ENCODE results near the gene GDF15.
A peak's percentile ranks its signal among the peaks of the same experiment; 100 is the strongest.

The GDF15 gene

DNA sequence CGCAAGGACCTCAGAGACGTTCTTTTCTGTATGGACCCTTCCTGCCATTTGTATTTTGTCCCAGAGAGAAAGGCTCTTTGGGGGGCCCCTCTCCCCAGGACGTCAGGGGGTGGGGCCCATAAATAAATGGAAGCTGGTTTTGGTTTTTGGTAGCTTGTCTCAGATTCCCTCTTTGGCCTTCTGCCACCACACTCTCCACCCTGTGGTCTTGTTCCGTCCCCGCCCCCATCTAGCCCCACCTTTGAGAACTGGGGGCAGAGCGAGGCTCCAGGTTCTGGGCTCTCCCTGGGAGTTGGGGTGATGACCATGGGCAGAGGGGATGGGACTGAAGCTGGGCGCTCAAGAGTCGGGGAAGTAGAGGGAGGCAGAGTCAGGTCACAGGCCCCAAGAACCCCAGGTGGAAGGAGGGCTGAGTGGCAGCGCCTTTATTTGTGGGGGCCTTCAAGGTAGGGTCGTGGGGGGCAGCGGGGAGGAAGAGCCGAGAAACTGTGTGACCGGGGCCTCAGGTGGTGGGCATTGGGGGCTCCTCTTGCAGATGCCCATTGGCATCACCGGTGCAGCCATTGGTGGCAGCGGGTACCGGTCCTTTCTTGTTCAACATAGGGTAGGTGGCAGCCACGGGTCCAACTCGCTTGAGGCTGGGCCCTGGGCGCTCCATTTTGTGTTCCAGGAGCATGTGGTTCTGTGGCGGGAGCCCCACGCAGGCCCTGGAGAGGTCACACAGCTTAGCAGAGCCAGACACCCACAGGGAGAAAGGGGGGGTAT lies 48.6 kb downstream of the GDF15 start (continued):
- TF ChIP-seq, protein P1, sequence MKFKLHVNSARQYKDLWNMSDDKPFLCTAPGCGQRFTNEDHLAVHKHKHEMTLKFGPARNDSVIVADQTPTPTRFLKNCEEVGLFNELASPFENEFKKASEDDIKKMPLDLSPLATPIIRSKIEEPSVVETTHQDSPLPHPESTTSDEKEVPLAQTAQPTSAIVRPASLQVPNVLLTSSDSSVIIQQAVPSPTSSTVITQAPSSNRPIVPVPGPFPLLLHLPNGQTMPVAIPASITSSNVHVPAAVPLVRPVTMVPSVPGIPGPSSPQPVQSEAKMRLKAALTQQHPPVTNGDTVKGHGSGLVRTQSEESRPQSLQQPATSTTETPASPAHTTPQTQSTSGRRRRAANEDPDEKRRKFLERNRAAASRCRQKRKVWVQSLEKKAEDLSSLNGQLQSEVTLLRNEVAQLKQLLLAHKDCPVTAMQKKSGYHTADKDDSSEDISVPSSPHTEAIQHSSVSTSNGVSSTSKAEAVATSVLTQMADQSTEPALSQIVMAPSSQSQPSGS (tag by site-specific recombination; IDR thresholded peaks at IDR 0.05; ENCODE audit: low read depth): no peak
- peak; percentile 55; the same call in 1 of the 2 replicates for TF ChIP-seq ZXDB (tag by site-specific recombination; IDR thresholded peaks at IDR 0.05)
- TF ChIP-seq ZNF138 (tag by site-specific recombination; IDR thresholded peaks at IDR 0.05; ENCODE audit: borderline replicate concordance): no peak
- no peak for TF ChIP-seq SETDB1 (IDR thresholded peaks at IDR 0.05; ENCODE audit: insufficient read length, low read length)
- TF ChIP-seq, protein P2, sequence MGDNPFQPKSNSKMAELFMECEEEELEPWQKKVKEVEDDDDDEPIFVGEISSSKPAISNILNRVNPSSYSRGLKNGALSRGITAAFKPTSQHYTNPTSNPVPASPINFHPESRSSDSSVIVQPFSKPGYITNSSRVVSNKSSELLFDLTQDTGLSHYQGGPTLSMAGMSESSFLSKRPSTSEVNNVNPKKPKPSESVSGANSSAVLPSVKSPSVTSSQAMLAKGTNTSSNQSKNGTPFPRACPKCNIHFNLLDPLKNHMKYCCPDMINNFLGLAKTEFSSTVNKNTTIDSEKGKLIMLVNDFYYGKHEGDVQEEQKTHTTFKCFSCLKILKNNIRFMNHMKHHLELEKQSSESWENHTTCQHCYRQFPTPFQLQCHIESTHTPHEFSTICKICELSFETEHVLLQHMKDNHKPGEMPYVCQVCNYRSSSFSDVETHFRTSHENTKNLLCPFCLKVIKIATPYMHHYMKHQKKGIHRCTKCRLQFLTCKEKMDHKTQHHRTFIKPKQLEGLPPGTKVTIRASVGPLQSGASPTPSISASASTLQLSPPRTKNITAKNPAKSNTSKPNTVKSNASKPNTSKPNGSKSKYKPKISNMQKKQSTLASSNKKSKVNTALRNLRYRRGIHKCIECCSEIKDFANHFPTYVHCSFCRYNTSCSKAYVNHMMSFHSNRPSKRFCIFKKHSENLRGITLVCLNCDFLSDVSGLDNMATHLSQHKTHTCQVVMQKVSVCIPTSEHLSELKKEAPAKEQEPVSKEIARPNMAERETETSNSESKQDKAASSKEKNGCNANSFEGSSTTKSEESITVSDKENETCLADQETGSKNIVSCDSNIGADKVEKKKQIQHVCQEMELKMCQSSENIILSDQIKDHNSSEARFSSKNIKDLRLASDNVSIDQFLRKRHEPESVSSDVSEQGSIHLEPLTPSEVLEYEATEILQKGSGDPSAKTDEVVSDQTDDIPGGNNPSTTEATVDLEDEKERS (tag by site-specific recombination; IDR thresholded peaks at IDR 0.05): no peak
- TF ChIP-seq ZNF426 (tag by site-specific recombination; IDR thresholded peaks at IDR 0.05): no peak
- no peak for TF ChIP-seq ZFHX2 (tag by site-specific recombination; conservative IDR thresholded peaks at IDR 0.05)
- TF ChIP-seq ZNF561 (tag by site-specific recombination; IDR thresholded peaks at IDR 0.05; ENCODE audit: borderline replicate concordance): 0 out of 2 replicates have a peak, but pooled peaks have one; percentile 26
- TF ChIP-seq ZNF830 (tag by site-specific recombination; IDR thresholded peaks at IDR 0.05; ENCODE audit: low read depth): no peak
- TF ChIP-seq, protein P3, sequence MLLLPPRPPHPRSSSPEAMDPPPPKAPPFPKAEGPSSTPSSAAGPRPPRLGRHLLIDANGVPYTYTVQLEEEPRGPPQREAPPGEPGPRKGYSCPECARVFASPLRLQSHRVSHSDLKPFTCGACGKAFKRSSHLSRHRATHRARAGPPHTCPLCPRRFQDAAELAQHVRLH (tag by site-specific recombination; IDR thresholded peaks at IDR 0.05): no peak
- 0 out of 2 replicates have a peak, but pooled peaks have one; percentile 20 for TF ChIP-seq SP3 (tag by site-specific recombination; IDR thresholded peaks at IDR 0.05)
- no peak for TF ChIP-seq ZNF654 (tag by site-specific recombination; IDR thresholded peaks at IDR 0.05; ENCODE audit: low read depth)
- no peak for TF ChIP-seq ZNF707 (tag by site-specific recombination; IDR thresholded peaks at IDR 0.05)
- TF ChIP-seq KLF8 (tag by site-specific recombination; IDR thresholded peaks at IDR 0.05): no peak
- TF ChIP-seq, protein P4, sequence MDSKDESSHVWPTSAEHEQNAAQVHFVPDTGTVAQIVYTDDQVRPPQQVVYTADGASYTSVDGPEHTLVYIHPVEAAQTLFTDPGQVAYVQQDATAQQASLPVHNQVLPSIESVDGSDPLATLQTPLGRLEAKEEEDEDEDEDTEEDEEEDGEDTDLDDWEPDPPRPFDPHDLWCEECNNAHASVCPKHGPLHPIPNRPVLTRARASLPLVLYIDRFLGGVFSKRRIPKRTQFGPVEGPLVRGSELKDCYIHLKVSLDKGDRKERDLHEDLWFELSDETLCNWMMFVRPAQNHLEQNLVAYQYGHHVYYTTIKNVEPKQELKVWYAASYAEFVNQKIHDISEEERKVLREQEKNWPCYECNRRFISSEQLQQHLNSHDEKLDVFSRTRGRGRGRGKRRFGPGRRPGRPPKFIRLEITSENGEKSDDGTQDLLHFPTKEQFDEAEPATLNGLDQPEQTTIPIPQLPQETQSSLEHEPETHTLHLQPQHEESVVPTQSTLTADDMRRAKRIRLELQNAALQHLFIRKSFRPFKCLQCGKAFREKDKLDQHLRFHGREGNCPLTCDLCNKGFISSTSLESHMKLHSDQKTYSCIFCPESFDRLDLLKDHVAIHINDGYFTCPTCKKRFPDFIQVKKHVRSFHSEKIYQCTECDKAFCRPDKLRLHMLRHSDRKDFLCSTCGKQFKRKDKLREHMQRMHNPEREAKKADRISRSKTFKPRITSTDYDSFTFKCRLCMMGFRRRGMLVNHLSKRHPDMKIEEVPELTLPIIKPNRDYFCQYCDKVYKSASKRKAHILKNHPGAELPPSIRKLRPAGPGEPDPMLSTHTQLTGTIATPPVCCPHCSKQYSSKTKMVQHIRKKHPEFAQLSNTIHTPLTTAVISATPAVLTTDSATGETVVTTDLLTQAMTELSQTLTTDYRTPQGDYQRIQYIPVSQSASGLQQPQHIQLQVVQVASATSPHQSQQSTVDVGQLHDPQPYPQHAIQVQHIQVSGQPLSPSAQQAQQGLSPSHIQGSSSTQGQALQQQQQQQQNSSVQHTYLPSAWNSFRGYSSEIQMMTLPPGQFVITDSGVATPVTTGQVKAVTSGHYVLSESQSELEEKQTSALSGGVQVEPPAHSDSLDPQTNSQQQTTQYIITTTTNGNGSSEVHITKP (tag by site-specific recombination; IDR thresholded peaks at IDR 0.05): no peak
- TF ChIP-seq, protein P5, sequence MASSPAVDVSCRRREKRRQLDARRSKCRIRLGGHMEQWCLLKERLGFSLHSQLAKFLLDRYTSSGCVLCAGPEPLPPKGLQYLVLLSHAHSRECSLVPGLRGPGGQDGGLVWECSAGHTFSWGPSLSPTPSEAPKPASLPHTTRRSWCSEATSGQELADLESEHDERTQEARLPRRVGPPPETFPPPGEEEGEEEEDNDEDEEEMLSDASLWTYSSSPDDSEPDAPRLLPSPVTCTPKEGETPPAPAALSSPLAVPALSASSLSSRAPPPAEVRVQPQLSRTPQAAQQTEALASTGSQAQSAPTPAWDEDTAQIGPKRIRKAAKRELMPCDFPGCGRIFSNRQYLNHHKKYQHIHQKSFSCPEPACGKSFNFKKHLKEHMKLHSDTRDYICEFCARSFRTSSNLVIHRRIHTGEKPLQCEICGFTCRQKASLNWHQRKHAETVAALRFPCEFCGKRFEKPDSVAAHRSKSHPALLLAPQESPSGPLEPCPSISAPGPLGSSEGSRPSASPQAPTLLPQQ (tag by site-specific recombination; IDR thresholded peaks at IDR 0.05): peak; percentile 92
- TF ChIP-seq KLF10 (tag by site-specific recombination; IDR thresholded peaks at IDR 0.05): peak; percentile 19; the same call in 1 of the 2 replicates
- TF ChIP-seq ZNF354C (tag by site-specific recombination; IDR thresholded peaks at IDR 0.05; ENCODE audit: borderline replicate concordance, low read depth): no peak
- TF ChIP-seq HOXC10 (CRISPR knock-in tag; IDR thresholded peaks at IDR 0.05): no peak
- no peak for TF ChIP-seq ZNF202 (tag by site-specific recombination; IDR thresholded peaks at IDR 0.05; ENCODE audit: borderline replicate concordance)
- TF ChIP-seq ZNF48 (tag by site-specific recombination; IDR thresholded peaks at IDR 0.05): no peak
- TF ChIP-seq ZNF366 (tag by site-specific recombination; conservative IDR thresholded peaks at IDR 0.05): no peak
- TF ChIP-seq, protein P6, sequence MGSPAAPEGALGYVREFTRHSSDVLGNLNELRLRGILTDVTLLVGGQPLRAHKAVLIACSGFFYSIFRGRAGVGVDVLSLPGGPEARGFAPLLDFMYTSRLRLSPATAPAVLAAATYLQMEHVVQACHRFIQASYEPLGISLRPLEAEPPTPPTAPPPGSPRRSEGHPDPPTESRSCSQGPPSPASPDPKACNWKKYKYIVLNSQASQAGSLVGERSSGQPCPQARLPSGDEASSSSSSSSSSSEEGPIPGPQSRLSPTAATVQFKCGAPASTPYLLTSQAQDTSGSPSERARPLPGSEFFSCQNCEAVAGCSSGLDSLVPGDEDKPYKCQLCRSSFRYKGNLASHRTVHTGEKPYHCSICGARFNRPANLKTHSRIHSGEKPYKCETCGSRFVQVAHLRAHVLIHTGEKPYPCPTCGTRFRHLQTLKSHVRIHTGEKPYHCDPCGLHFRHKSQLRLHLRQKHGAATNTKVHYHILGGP (tag by site-specific recombination; IDR thresholded peaks at IDR 0.05): no peak
- TF ChIP-seq ZNF223 (tag by site-specific recombination; IDR thresholded peaks at IDR 0.05): no peak
- no peak for TF ChIP-seq ZNF623 (tag by site-specific recombination; IDR thresholded peaks at IDR 0.05)
